Keratinocyte (primary cell): Measurements from ENCODE around the gene ZNF33A. TPM values are rescaled to one million over a fixed set of nuclear protein-coding genes. Genes with fewer than 3 reads are reported as not detected.
A peak's percentile ranks its signal among the peaks of the same experiment; 100 is the strongest.

Experiments
- DNase-seq: peaks from one replicate; pipeline ENCODE4 v3.0.0-alpha.2; 2011; ENCODE audit warnings: low read depth, missing footprints, low spot score
- FAIRE-seq: peaks from 2 replicates; lab custom pipeline; 2011; peaks lifted over from hg19 to GRCh38; lab: Jason Lieb, UNC
- H2AFZ ChIP-seq: 2 replicates; pipeline ENCODE4 v1.6.0; 2012; ENCODE audit warnings: low read length, control low read depth, inconsistent platforms; ENCODE audit not compliant: control insufficient read depth
- H3K27ac ChIP-seq: 2 replicates; pipeline ENCODE4 v1.5.1; 2011; ENCODE audit warnings: low read length; ENCODE audit not compliant: control insufficient read depth, insufficient read depth
- H3K27me3 ChIP-seq: 3 replicates; pipeline ENCODE4 v1.6.0; 2011; ENCODE audit warnings: low read length; ENCODE audit not compliant: control insufficient read depth, insufficient read depth; ENCODE audit errors: extremely low read depth
- H3K36me3 ChIP-seq, 2 experiments: 2 replicates in 1 of 2; 3 replicates in 1 of 2; pipeline ENCODE4 v1.5.1; 2011; ENCODE audit warnings: low read length in 2 of 2, mild to moderate bottlenecking in 1 of 2; ENCODE audit not compliant: control insufficient read depth in 2 of 2, insufficient read depth in 2 of 2; ENCODE audit errors: extremely low read depth in 1 of 2
- H3K4me1 ChIP-seq: 3 replicates; pipeline ENCODE4 v1.5.1; 2011; ENCODE audit warnings: low read length; ENCODE audit not compliant: control insufficient read depth, insufficient read depth; ENCODE audit errors: extremely low read depth
- H3K4me2 ChIP-seq: 3 replicates; pipeline ENCODE4 v1.6.0; 2011; ENCODE audit warnings: low read depth, low read length; ENCODE audit not compliant: control insufficient read depth, insufficient read depth; ENCODE audit errors: extremely low read depth
- H3K4me3 ChIP-seq, 3 experiments: fragments of 200-600 bp in 1 of 3; sonication (generic) in 1 of 3; 2 replicates in 2 of 3; 3 replicates in 1 of 3; pipeline ENCODE4 v1.5.1; 2011 to 2016; ENCODE audit warnings: low read length in 3 of 3, mild to moderate bottlenecking in 3 of 3, control low read depth in 2 of 3, inconsistent platforms in 1 of 3, low read depth in 1 of 3, mixed read lengths in 1 of 3, mixed run types in 1 of 3, moderate library complexity in 1 of 3; ENCODE audit not compliant: control insufficient read depth in 2 of 3, insufficient read depth in 2 of 3; ENCODE audit errors: extremely low read depth in 1 of 3
- H3K79me2 ChIP-seq: 2 replicates; pipeline ENCODE4 v1.6.0; 2012; ENCODE audit warnings: low read length; ENCODE audit not compliant: control insufficient read depth, insufficient read depth
- H3K9ac ChIP-seq: 3 replicates; pipeline ENCODE4 v1.6.0; 2011; ENCODE audit warnings: low read length; ENCODE audit not compliant: control insufficient read depth, insufficient read depth; ENCODE audit errors: extremely low read depth
- H3K9me1 ChIP-seq: 3 replicates; pipeline ENCODE4 v1.6.0; 2011; ENCODE audit warnings: low read length; ENCODE audit not compliant: control insufficient read depth, insufficient read depth; ENCODE audit errors: extremely low read depth
- H3K9me3 ChIP-seq: 2 replicates; pipeline ENCODE4 v1.5.1; 2012; ENCODE audit warnings: low read depth, low read length; ENCODE audit not compliant: control insufficient read depth
- H4K20me1 ChIP-seq: 3 replicates; pipeline ENCODE4 v1.6.0; 2011; ENCODE audit warnings: low read length; ENCODE audit not compliant: control insufficient read depth, insufficient read depth; ENCODE audit errors: extremely low read depth
- EZH2 ChIP-seq: IDR thresholded peaks from one replicate; pipeline ENCODE4 v1.6.1; 2012; ENCODE audit warnings: inconsistent platforms, mild to moderate bottlenecking, low read length, moderate library complexity
- dilution Hi-C: fragments of 300-500 bp; cut with MboI; formaldehyde crosslinking; loops from one replicate; pipeline ENCODE4 v1.7.0; 2020; ENCODE audit warnings: low sequenced_read_pairs; ENCODE audit not compliant: extremely low pct_ligation_motif_present
- polyA plus RNA-seq, 5 experiments: library from polyadenylated mRNA; depleted of rRNA in 3 of 5; stranded (reverse) in 3 of 5; stranded (forward) in 1 of 5; unstranded in 1 of 5; fragments of >200 nt; gene quantifications; 1 replicate in 1 of 5; 2 replicates in 3 of 5; 3 replicates in 1 of 5; pipeline versions ENCODE4 v1.2.1 to v1.2.3, GENCODE V29; 2011 to 2012; ENCODE audit warnings: missing spikeins in 2 of 5, low read depth in 1 of 5, low replicate concordance in 1 of 5
- TF ChIP-seq, protein P1 (sequence below), 3 experiments: IDR thresholded peaks in 1 of 3; conservative IDR thresholded peaks in 1 of 3; optimal IDR thresholded peaks in 1 of 3; 2 replicates in 2 of 3; 3 replicates in 1 of 3; pipeline versions ENCODE3 to v1.5.1; 2011; ENCODE audit warnings: low read length in 3 of 3, mild to moderate bottlenecking in 3 of 3, moderate library complexity in 2 of 3, control low read depth in 1 of 3, inconsistent platforms in 1 of 3; ENCODE audit not compliant: insufficient read depth in 2 of 3; ENCODE audit errors: extremely low read depth in 1 of 3

Gene ZNF33A
- polyA plus RNA-seq, 1 donor (not counting 4 experiments of a cell fraction or from before 2014, with no cell fraction given), result 14.3 TPM

DNA sequence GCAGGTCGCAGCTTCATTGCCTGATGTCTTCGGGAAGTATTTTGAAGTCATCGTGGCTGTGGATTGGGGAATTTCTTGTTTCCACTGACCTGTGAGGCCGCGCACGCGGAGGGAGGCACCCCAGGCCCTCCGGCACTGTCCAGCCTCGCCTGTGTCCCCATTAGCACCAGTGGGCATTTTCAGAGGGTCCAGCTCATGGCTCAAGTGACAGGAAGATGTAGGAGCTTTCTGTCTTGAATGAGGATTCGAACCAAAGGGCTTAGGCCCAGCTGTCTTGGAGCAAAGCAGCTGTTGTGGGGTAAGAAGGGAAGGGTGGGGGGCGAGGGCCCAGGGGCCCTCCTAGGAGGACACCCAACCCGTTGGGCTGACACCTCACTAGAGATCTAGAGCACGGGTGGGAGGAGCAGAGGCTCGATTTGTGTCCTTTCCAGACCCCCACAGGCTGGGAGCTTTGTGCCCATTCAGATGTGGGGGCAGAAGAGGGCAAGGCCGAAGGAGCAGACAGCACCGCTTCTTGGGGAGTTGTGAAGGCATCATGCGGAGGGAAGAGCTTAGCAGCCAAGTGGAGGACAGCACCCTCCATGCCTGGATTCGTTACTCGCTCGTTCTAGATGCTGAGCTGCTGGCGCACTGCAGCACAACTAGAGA, 84.6 kb downstream of the ZNF33A start:
- no peak for DNase-seq
- H3K9me3 ChIP-seq, result no peaks in the 10 kb centered on the region
- FAIRE-seq, result no peak
- peaks cover 13% of the 10 kb centered on the region for H3K79me2 ChIP-seq
- no peaks in the 10 kb centered on the region for H3K9me1 ChIP-seq
- peak overlapping the region; percentile 78 for H3K9ac ChIP-seq
- dilution Hi-C loops, result no loop called here
- H2AFZ ChIP-seq, result peak overlapping the region; percentile 93
- peak overlapping the region; percentile 67 for H3K27ac ChIP-seq
- H3K27me3 ChIP-seq, result no peaks in the 10 kb centered on the region
- H3K36me3 ChIP-seq, result peaks cover 2 to 3% of the 10 kb centered on the region in 2 experiments
- peak overlapping the region; percentile 90 for H3K4me2 ChIP-seq
- no peaks in the 10 kb centered on the region for H4K20me1 ChIP-seq
- TF ChIP-seq, protein P1, sequence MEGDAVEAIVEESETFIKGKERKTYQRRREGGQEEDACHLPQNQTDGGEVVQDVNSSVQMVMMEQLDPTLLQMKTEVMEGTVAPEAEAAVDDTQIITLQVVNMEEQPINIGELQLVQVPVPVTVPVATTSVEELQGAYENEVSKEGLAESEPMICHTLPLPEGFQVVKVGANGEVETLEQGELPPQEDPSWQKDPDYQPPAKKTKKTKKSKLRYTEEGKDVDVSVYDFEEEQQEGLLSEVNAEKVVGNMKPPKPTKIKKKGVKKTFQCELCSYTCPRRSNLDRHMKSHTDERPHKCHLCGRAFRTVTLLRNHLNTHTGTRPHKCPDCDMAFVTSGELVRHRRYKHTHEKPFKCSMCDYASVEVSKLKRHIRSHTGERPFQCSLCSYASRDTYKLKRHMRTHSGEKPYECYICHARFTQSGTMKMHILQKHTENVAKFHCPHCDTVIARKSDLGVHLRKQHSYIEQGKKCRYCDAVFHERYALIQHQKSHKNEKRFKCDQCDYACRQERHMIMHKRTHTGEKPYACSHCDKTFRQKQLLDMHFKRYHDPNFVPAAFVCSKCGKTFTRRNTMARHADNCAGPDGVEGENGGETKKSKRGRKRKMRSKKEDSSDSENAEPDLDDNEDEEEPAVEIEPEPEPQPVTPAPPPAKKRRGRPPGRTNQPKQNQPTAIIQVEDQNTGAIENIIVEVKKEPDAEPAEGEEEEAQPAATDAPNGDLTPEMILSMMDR (optimal IDR thresholded peaks at IDR 0.05 in 1 of 3, IDR thresholded peaks at IDR 0.05 in 1 of 3, conservative IDR thresholded peaks at IDR 0.05 in 1 of 3; ENCODE audit: extremely low read depth in 1 of 3, insufficient read depth in 2 of 3, low read length in 3 of 3), result no peak
- no peak for TF ChIP-seq EZH2
- H3K4me3 ChIP-seq, result peak overlapping the region; percentile 73 to 93 (median 76)
- no peaks in the 10 kb centered on the region for H3K4me1 ChIP-seq

DNA sequence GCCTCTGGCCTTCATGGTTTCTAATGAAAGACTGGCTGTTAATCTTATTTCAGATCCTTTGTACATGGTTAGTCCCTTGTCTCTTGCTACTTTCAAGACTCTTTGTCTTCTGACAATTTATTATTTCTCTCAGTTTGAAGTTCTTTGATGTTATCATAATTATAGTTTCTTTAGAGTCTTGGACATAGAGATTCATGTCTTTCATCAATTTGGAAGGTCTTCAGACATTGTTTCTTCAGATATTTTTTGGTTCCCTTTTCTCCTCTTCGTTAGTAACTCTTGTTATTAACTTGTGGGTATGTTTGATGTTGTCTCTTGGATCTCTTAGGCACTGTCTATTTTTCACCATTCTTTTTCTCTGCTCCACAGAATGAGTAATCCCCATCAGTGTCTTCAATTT, 92.4 kb downstream of the ZNF33A start:
- Histone ChIP-seq H3K9me1 (no peaks in the 10 kb centered on the region), H3K4me3 (no peak overlapping the region), H3K4me1 (no peaks in the 10 kb centered on the region), H3K4me2 (no peak overlapping the region), H3K9me3 (peaks cover 4% of the 10 kb centered on the region), H3K27me3 (no peaks in the 10 kb centered on the region), H4K20me1 (no peaks in the 10 kb centered on the region), H3K36me3 (peaks cover 0 to 2% of the 10 kb centered on the region in 2 experiments), H2AFZ (no peak overlapping the region), H3K27ac (no peak overlapping the region), H3K79me2 (no peaks in the 10 kb centered on the region), H3K9ac (no peak overlapping the region)
- DNase-seq (no peak), FAIRE-seq (no peak)
- dilution Hi-C loops, result no loop called here
- TF ChIP-seq, protein P1 (optimal IDR thresholded peaks at IDR 0.05 in 1 of 3, IDR thresholded peaks at IDR 0.05 in 1 of 3, conservative IDR thresholded peaks at IDR 0.05 in 1 of 3; ENCODE audit: extremely low read depth in 1 of 3, insufficient read depth in 2 of 3, low read length in 3 of 3), result no peak
- no peak for TF ChIP-seq EZH2
